Measurements from ENCODE around the gene CD58.

DNA sequence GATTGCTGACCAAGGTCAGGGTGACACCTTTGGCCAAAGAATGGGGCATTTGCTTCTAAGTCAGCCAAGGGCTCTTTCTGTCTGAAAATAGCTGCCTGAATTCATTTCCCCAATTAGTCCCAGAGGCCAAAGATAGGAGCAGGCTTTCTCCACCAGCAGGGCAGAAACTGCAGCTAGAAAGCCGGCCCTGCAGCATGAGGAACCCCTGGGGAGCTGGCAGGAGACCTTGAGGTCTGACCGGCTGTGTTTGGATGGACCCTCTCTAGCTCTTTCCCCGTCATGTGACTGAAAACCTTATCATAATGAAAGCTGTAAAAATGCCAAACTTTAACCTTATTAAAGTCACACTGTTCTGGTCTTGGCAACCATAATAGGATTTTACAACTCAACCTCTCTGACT is 93.4 kb downstream of the CD58 start:
- TF ChIP-seq, protein P1, sequence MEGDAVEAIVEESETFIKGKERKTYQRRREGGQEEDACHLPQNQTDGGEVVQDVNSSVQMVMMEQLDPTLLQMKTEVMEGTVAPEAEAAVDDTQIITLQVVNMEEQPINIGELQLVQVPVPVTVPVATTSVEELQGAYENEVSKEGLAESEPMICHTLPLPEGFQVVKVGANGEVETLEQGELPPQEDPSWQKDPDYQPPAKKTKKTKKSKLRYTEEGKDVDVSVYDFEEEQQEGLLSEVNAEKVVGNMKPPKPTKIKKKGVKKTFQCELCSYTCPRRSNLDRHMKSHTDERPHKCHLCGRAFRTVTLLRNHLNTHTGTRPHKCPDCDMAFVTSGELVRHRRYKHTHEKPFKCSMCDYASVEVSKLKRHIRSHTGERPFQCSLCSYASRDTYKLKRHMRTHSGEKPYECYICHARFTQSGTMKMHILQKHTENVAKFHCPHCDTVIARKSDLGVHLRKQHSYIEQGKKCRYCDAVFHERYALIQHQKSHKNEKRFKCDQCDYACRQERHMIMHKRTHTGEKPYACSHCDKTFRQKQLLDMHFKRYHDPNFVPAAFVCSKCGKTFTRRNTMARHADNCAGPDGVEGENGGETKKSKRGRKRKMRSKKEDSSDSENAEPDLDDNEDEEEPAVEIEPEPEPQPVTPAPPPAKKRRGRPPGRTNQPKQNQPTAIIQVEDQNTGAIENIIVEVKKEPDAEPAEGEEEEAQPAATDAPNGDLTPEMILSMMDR (optimal IDR thresholded peaks at IDR 0.05 in 1 of 3, IDR thresholded peaks at IDR 0.05 in 1 of 3, conservative IDR thresholded peaks at IDR 0.05 in 1 of 3; ENCODE audit: extremely low read depth in 1 of 3, insufficient read depth in 2 of 3, low read length in 3 of 3) = no peak
- no peak for TF ChIP-seq EZH2 (IDR thresholded peaks at IDR 0.05; ENCODE audit: low read length)

Measured in keratinocyte (primary cell).